ENCODE measurements around the gene GPI. TPM values are rescaled to one million over a fixed set of nuclear protein-coding genes. Genes with fewer than 3 reads are reported as not detected.

The GPI gene
- total and polyA plus RNA-seq, 2 donors (not counting 1 experiment from before 2014, with no cell fraction given) = 112 to 173 TPM

DNA sequence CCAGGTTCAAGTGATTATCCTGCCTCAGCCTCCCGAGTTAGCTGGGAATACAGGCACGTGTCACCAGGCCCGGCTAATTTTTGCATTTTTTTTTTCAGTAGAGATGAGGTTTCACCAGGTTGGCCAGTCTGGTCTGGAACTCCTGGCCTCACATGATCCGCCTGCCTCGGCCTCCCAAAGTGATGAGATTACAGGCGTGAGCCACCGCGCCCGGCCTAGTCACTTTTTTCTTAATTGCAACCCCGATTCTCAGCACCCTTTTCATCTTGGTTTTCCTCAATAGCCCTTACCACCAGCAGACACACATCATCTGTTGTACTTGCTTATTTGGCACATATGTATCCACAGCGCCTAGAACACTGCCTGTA is 550 bp upstream of the GPI start:
- Histone ChIP-seq H3K27ac (ENCODE audit: insufficient read depth, low read length) (no peak overlapping the region), H2AFZ (ENCODE audit: low read length) (peak overlapping the region; percentile 68), H3K4me3 (replicated peaks in 1 of 4; ENCODE audit: control extremely low read depth in 1 of 4, insufficient read depth in 1 of 4, low read depth in 3 of 4, low read length in 4 of 4) (peak overlapping the region in 3 of 4 experiments; percentile 10 to 75 (median 43)), H3K4me1 (ENCODE audit: control insufficient read depth, extremely low read depth, insufficient read depth, low read length) (peaks cover 11% of the 10 kb centered on the region), H4K20me1 (ENCODE audit: control insufficient read depth, extremely low read depth, insufficient read depth, low read length) (no peaks in the 10 kb centered on the region), H3K9me3 (ENCODE audit: control insufficient read depth, insufficient read depth, low read depth, low read length) (no peaks in the 10 kb centered on the region), H3K9ac (ENCODE audit: insufficient read depth, low read length) (no peak overlapping the region), H3K4me2 (ENCODE audit: extremely low read depth, insufficient read depth, low read length) (peak overlapping the region; percentile 68), H3K79me2 (ENCODE audit: control insufficient read depth, insufficient read depth, low read length) (peaks cover 24% of the 10 kb centered on the region), H3K27me3 (ENCODE audit: control insufficient read depth, insufficient read depth, low read length) (no peaks in the 10 kb centered on the region), H3K36me3 (ENCODE audit: control insufficient read depth, insufficient read depth, low read length) (peaks cover 6% of the 10 kb centered on the region)
- TF ChIP-seq, protein P1, sequence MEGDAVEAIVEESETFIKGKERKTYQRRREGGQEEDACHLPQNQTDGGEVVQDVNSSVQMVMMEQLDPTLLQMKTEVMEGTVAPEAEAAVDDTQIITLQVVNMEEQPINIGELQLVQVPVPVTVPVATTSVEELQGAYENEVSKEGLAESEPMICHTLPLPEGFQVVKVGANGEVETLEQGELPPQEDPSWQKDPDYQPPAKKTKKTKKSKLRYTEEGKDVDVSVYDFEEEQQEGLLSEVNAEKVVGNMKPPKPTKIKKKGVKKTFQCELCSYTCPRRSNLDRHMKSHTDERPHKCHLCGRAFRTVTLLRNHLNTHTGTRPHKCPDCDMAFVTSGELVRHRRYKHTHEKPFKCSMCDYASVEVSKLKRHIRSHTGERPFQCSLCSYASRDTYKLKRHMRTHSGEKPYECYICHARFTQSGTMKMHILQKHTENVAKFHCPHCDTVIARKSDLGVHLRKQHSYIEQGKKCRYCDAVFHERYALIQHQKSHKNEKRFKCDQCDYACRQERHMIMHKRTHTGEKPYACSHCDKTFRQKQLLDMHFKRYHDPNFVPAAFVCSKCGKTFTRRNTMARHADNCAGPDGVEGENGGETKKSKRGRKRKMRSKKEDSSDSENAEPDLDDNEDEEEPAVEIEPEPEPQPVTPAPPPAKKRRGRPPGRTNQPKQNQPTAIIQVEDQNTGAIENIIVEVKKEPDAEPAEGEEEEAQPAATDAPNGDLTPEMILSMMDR (conservative IDR thresholded peaks at IDR 0.05 in 1 of 2, IDR thresholded peaks at IDR 0.05 in 1 of 2; ENCODE audit: low read depth in 1 of 2, low read length in 2 of 2) = no peak
- TF ChIP-seq EZH2 (IDR thresholded peaks at IDR 0.05; ENCODE audit: low read length, missing control alignments) = no peak
- DNase-seq (ENCODE audit: low read depth in 2 of 2) = peak in 1 of 2 donors; percentile 17

DNA sequence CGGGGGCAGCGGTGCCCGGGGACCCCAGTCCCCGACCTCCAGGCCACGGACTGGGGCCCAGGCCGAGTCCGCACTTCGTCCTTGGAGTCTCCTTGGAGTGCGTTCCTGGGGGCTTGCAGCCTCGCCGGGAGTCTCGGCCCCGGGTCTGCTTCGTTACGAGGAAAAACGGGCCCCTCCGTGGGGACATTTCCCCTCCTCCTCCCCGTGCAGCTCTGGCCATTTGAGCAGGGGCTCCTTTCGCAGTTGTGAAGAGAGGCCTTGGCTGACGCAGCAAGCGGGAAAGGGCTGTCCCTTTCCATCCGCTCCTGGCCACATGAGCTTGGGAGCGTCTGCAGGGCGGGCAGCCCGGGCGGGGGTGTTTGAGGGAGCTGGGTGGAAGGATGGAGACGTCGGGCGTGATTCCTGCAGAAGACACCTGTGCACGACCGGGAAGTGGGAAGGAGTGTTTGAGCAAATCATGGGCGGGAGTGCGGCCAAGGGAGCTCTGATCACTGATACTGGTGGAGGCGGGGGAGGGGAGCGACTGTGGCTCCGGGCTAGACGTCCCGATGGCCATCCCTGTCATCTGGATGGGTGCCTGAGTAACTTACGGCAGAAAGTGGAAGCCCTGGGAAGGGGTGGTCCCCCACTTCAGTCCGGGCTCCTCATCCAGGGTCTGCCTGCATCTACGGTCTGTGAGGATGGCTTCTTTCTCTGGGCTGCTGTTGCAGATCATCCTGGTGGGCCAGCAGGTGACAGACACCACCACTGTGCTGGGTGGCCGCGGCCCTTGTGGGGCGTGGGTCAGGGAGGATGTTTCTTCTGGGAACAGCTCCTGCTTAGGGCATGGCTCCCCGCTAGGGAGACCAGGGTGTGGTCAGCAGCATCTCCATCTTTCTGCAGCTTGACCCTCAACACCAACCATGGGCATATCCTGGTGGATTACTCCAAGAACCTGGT is 736 bp downstream of the GPI start:
- no peaks in the 10 kb centered on the region for H3K27me3 ChIP-seq (ENCODE audit: control insufficient read depth, insufficient read depth, low read length)
- peak overlapping the region; percentile 30 for H3K27ac ChIP-seq (ENCODE audit: insufficient read depth, low read length)
- H3K36me3 ChIP-seq (ENCODE audit: control insufficient read depth, insufficient read depth, low read length) = peaks cover 10% of the 10 kb centered on the region
- TF ChIP-seq EZH2 (IDR thresholded peaks at IDR 0.05; ENCODE audit: low read length, missing control alignments) = no peak
- TF ChIP-seq, protein P1 (conservative IDR thresholded peaks at IDR 0.05 in 1 of 2, IDR thresholded peaks at IDR 0.05 in 1 of 2; ENCODE audit: low read depth in 1 of 2, low read length in 2 of 2) = no peak
- peak overlapping the region; percentile 78 for H3K9ac ChIP-seq (ENCODE audit: insufficient read depth, low read length)
- DNase-seq (ENCODE audit: low read depth in 2 of 2) = peak; percentile 35 to 41
- H3K79me2 ChIP-seq (ENCODE audit: control insufficient read depth, insufficient read depth, low read length) = peaks cover 28% of the 10 kb centered on the region
- peaks cover 10% of the 10 kb centered on the region for H3K4me1 ChIP-seq (ENCODE audit: control insufficient read depth, extremely low read depth, insufficient read depth, low read length)
- H3K9me3 ChIP-seq (ENCODE audit: control insufficient read depth, insufficient read depth, low read depth, low read length) = no peaks in the 10 kb centered on the region
- H3K4me3 ChIP-seq (replicated peaks in 1 of 4; ENCODE audit: control extremely low read depth in 1 of 4, insufficient read depth in 1 of 4, low read depth in 3 of 4, low read length in 4 of 4) = peak overlapping the region; percentile 45 to 75 (median 62)
- peak overlapping the region; percentile 92 for H3K4me2 ChIP-seq (ENCODE audit: extremely low read depth, insufficient read depth, low read length)
- no peaks in the 10 kb centered on the region for H4K20me1 ChIP-seq (ENCODE audit: control insufficient read depth, extremely low read depth, insufficient read depth, low read length)
- peak overlapping the region; percentile 31 for H2AFZ ChIP-seq (ENCODE audit: low read length)

DNA sequence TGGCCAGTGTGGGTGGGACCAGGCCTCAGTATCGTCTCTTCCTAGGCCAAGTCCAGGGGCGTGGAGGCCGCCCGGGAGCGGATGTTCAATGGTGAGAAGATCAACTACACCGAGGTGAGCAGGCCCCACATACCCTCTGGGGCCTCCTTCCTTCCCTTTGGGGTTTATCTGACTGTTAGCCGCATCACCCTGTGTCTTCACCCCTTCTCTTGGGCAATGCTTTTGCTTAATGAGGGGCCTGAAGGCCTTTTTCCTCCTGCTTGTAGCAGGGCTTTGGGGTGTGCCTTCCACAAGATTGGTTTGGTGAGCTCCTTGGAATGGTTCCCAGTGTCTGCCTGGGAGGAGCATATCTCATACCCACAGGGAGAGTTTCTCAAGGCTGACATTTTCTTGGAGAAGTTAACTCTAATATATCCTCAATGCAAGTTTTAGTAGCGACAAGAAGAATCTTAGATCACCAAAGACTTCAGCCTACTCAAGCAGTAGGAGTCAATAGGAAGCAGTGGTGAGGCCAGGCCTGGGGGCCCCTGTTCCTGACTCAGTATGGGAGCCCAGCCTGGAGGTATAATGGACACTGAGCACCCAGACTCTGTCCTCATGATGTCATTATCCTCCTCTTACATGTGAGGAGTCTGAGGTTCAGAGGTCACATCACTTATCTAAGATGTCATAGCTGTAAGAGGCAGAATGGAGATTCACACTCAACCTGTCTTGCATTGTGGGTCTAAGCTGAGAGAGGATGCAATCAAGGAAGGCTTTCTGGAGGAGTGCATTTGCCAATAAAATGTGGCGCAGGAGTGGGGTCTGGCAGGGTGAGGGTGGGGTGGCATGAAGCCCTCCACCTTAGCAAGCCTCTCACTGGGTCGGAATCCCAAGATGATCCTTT is 2.0 kb downstream of the GPI start:
- Histone ChIP-seq H4K20me1 (ENCODE audit: control insufficient read depth, extremely low read depth, insufficient read depth, low read length) (no peaks in the 10 kb centered on the region), H3K27me3 (ENCODE audit: control insufficient read depth, insufficient read depth, low read length) (no peaks in the 10 kb centered on the region), H3K36me3 (ENCODE audit: control insufficient read depth, insufficient read depth, low read length) (peaks cover 14% of the 10 kb centered on the region), H3K27ac (ENCODE audit: insufficient read depth, low read length) (no peak overlapping the region), H3K9ac (ENCODE audit: insufficient read depth, low read length) (no peak overlapping the region), H3K9me3 (ENCODE audit: control insufficient read depth, insufficient read depth, low read depth, low read length) (no peaks in the 10 kb centered on the region), H3K4me2 (ENCODE audit: extremely low read depth, insufficient read depth, low read length) (peak overlapping the region; percentile 92), H3K4me3 (replicated peaks in 1 of 4; ENCODE audit: control extremely low read depth in 1 of 4, insufficient read depth in 1 of 4, low read depth in 3 of 4, low read length in 4 of 4) (peak overlapping the region in 2 of 4 experiments; percentile 52 to 75), H3K79me2 (ENCODE audit: control insufficient read depth, insufficient read depth, low read length) (peaks cover 28% of the 10 kb centered on the region), H3K4me1 (ENCODE audit: control insufficient read depth, extremely low read depth, insufficient read depth, low read length) (peaks cover 10% of the 10 kb centered on the region), H2AFZ (ENCODE audit: low read length) (no peak overlapping the region)
- TF ChIP-seq EZH2 (IDR thresholded peaks at IDR 0.05; ENCODE audit: low read length, missing control alignments) = no peak
- TF ChIP-seq, protein P1 (conservative IDR thresholded peaks at IDR 0.05 in 1 of 2, IDR thresholded peaks at IDR 0.05 in 1 of 2; ENCODE audit: low read depth in 1 of 2, low read length in 2 of 2) = no peak
- peak; percentile 67 to 88 for DNase-seq (ENCODE audit: low read depth in 2 of 2)

Data from fibroblast of lung (primary cell).